Upper lobe of left lung (tissue), 6 donors: Measurements from ENCODE around the gene LZIC. TPM values are rescaled to one million over a fixed set of nuclear protein-coding genes. Genes with fewer than 3 reads are reported as not detected.

Experiments used
- ATAC-seq, 2 donors: fragments of 200-7000 bp; cut with Tn5 transposase; one replicate each; pipeline ENCODE4 v1.9.1; 2022; ENCODE audit warnings: mild to moderate bottlenecking in 2 of 2, moderate library complexity in 2 of 2; ENCODE audit not compliant: low FRiP score in 2 of 2
- DNase-seq, 2 donors: peaks; one replicate each; pipeline ENCODE4 v3.0.0-alpha.2; 2019 to 2020
- H3K27ac ChIP-seq, 4 donors: fragments of 200-600 bp; sonication (generic); one replicate each; pipeline ENCODE4 v1.5.1; 2016 to 2019
- H3K27me3 ChIP-seq, 4 donors: fragments of 200-600 bp; sonication (generic); one replicate each; pipeline ENCODE4 v1.5.1; 2017 to 2019
- H3K36me3 ChIP-seq, 4 donors: fragments of 200-600 bp; sonication (generic); one replicate each; pipeline ENCODE4 v1.5.1; 2016 to 2019
- H3K4me1 ChIP-seq, 4 donors: fragments of 200-600 bp; sonication (generic); one replicate each; pipeline ENCODE4 v1.5.1; 2018 to 2019
- H3K4me3 ChIP-seq, 4 donors: fragments of 200-600 bp; sonication (generic); one replicate each; pipeline ENCODE4 v1.5.1; 2017 to 2019; ENCODE audit warnings: mild to moderate bottlenecking in 2 of 4, moderate library complexity in 1 of 4
- H3K9me3 ChIP-seq, 4 donors: fragments of 200-600 bp; sonication (generic); one replicate each; pipeline ENCODE4 v1.5.1; 2018 to 2019
- EP300 ChIP-seq, 4 donors: sonication (generic); formaldehyde crosslinking; IDR thresholded peaks; one replicate each; pipeline ENCODE4 v1.5.1; 2017; ENCODE audit warnings: antibody characterized with exemption in 4 of 4, control low read depth in 2 of 4
- POLR2A ChIP-seq, 4 donors: fragments of 450-650 bp; IDR thresholded peaks; one replicate each; pipeline ENCODE4 v1.5.1; 2016 to 2017; ENCODE audit warnings: antibody characterized with exemption in 4 of 4, mild to moderate bottlenecking in 2 of 4
- POLR2AphosphoS5 ChIP-seq, 2 donors: sonication (generic); formaldehyde crosslinking; IDR thresholded peaks; one replicate each; pipeline ENCODE4 v1.5.1; 2017; ENCODE audit warnings: antibody characterized with exemption in 2 of 2
- WGBS, 2 donors: methylation state at CpG; one replicate each; pipeline ENCODE4 v1.1.5; 2017 to 2018; 5-methylcytosine and 5-hydroxymethylcytosine counted together
- total RNA-seq, 6 donors: library from RNA; depleted of rRNA in 4 of 6; stranded (reverse); fragments of >200 nt in 4 of 6; gene quantifications; one replicate each; pipeline versions ENCODE4 v1.1.0 to v1.2.1, GENCODE V29; 2016 to 2021
- TF ChIP-seq, protein P1 (sequence below), 6 experiments: fragments of 450-650 bp in 4 of 6; fragments of 200-600 bp in 2 of 6; sonication (generic) in 2 of 6; IDR thresholded peaks; one replicate each; pipeline ENCODE4 v1.5.1; 2016 to 2019; ENCODE audit warnings: antibody characterized with exemption in 6 of 6
- donor health status: DM: no; HTN: no; CAD: no; lungs with moderate emphysema.
- donor health status: DM: no; HTN: yes; CAD: no; lungs with severe emphysema.

The LZIC gene
- total RNA-seq, 6 donors from 2014 or later: 9.4 to 28.7 (median 19.4) TPM

DNA sequence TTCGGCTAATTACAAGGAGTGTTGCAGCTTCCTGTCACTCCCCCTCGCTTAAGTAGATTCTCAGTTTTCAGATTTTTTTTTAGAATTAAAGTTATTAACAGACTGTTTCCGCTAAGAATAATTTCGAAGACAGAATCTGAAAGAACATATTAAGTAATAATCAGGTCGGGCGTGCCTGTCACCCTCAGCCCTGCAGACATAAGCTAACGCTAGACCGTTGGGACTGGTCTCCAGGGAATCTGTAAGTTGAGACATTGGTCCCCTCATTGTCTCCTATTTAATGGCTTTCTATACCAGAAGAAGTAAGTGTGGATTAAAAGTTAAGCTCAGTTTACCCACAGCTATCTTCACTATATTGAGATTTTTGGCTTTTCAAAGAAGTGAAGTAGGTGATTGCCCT, 14.5 kb upstream of the LZIC start:
- TF ChIP-seq POLR2A (IDR thresholded peaks at IDR 0.05) (no peak), POLR2AphosphoS5 (IDR thresholded peaks at IDR 0.05) (no peak), EP300 (IDR thresholded peaks at IDR 0.05) (no peak)
- TF ChIP-seq, protein P1, sequence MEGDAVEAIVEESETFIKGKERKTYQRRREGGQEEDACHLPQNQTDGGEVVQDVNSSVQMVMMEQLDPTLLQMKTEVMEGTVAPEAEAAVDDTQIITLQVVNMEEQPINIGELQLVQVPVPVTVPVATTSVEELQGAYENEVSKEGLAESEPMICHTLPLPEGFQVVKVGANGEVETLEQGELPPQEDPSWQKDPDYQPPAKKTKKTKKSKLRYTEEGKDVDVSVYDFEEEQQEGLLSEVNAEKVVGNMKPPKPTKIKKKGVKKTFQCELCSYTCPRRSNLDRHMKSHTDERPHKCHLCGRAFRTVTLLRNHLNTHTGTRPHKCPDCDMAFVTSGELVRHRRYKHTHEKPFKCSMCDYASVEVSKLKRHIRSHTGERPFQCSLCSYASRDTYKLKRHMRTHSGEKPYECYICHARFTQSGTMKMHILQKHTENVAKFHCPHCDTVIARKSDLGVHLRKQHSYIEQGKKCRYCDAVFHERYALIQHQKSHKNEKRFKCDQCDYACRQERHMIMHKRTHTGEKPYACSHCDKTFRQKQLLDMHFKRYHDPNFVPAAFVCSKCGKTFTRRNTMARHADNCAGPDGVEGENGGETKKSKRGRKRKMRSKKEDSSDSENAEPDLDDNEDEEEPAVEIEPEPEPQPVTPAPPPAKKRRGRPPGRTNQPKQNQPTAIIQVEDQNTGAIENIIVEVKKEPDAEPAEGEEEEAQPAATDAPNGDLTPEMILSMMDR (IDR thresholded peaks at IDR 0.05): no peak
- ATAC-seq (no peak), DNase-seq (no peak)
- H3K27ac ChIP-seq: no peak overlapping the region
- no peaks in the 10 kb centered on the region for H3K9me3 ChIP-seq
- H3K4me1 ChIP-seq: no peaks in the 10 kb centered on the region
- H3K4me3 ChIP-seq: no peak overlapping the region
- H3K27me3 ChIP-seq: no peaks in the 10 kb centered on the region
- no peaks in the 10 kb centered on the region for H3K36me3 ChIP-seq
- 90 to 91% methylated on average over 8 of the region's 8 CpGs for WGBS, 2 donors

DNA sequence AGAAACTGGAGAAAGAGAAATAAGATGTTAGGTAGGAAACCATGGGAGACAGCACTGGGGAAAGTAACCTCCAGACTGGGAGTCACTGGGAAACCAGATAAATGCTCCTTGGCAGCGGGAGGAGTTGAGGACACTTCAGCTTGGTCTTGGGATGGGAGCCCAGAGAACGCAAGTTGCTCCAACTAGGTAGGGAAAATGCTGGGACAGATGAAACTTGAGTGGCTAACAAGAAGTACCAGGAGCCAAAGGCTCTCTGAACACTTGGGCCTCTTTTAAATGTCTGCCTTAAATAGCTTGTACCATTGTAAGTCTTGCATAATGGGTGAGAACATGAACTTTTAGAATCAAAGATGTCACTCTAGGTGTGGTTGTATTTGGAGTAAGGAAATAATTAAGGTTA, 3.1 kb upstream of the LZIC start:
- DNase-seq: no peak
- WGBS, 2 donors: 79 to 84% methylated on average over 2 of the region's 2 CpGs
- no peak overlapping the region for H3K4me3 ChIP-seq
- H3K27me3 ChIP-seq: no peaks in the 10 kb centered on the region
- no peaks in the 10 kb centered on the region for H3K9me3 ChIP-seq
- no peak for ATAC-seq
- H3K36me3 ChIP-seq: peaks cover 0 to 3% (median 0%) of the 10 kb centered on the region in 4 donors
- peaks cover 14 to 34% (median 19%) of the 10 kb centered on the region in 4 donors for H3K4me1 ChIP-seq
- no peak overlapping the region for H3K27ac ChIP-seq
- TF ChIP-seq, protein P1 (IDR thresholded peaks at IDR 0.05): no peak
- TF ChIP-seq EP300 (IDR thresholded peaks at IDR 0.05): no peak
- no peak for TF ChIP-seq POLR2A (IDR thresholded peaks at IDR 0.05)
- TF ChIP-seq POLR2AphosphoS5 (IDR thresholded peaks at IDR 0.05): no peak

DNA sequence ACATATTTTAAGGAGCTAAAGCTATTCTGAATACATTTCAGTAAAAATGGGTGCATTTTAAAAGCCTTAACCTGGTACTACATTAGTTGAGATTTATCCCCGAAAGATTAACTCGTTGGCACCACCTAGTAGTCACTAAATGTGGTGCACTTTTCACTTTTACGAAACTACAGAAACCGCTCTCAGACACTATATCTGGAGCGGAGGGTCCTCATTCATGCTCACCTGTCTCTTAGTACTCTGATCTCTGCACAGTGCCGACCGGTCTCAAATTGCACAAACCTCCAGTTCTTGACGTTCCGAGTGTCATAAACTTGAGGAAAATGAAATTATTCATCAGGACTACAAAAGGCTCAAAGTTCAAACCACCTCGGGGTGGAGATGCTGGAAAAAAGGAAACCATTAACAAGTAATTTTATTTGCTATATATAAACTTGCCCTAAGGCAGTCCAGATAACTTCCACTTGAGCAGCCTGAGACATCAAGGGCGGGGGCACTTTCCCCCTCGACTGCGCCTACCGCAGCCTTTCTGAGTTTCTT, 722 bp downstream of the LZIC start:
- H3K36me3 ChIP-seq: peaks cover 0 to 3% (median 0%) of the 10 kb centered on the region in 4 donors
- peaks cover 14 to 23% (median 18%) of the 10 kb centered on the region in 4 donors for H3K4me1 ChIP-seq
- 1 to 2% methylated on average over 14 of the region's 14 CpGs for WGBS, 2 donors
- ATAC-seq (peak; percentile 70 to 81), DNase-seq (no peak)
- no peaks in the 10 kb centered on the region for H3K9me3 ChIP-seq
- H3K4me3 ChIP-seq: peak overlapping the region; percentile 65 to 91 (median 75)
- peak overlapping the region; percentile 81 to 93 (median 88) for H3K27ac ChIP-seq
- H3K27me3 ChIP-seq: no peaks in the 10 kb centered on the region
- no peak for TF ChIP-seq POLR2A (IDR thresholded peaks at IDR 0.05)
- TF ChIP-seq, protein P1 (IDR thresholded peaks at IDR 0.05): peak in 4 of 6 experiments; percentile 20 to 63 (median 48)

DNA sequence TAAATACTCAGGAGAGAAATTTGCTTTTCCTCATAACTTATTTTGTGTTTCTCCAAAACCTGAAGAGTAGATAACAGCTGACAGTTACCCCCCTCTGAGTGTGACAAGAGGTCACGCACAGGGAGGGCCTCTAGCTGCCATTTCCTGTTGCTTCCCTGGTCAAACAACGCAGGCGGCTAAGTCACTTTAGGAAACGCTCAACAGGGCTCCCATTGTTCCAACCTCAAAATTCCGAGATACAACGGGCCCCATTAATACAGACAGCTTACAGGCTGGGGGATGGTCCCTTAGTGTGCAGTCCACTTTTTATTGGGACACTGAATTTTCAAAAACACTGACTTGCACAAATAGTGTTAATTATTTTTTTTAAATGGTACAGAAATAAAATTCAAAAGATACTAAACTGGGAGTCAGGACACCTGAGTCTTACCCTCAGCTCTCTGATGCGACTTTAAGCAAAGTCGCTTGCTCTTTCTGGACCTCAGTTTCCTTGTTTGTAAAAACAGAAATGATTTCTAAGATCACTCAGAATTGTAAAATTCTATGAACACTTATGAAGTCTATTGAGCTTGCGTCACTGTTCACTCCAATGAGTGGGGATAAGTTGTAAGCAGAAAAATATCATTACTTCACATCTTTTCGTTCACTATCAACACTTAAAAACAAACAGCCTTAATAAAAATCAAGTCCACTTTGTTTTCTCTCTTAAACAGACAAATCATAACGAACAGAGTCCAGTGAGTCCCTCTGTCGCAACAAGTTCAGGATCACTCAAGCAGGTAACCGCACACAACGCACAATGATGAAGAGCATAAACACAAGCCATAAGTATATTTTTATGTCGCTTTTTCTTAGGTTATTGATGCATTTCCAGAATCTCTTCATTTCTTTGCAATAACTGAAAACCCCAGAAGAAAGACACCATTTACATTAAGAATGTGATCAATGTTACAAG, 13.5 kb downstream of the LZIC start:
- no peak overlapping the region for H3K27ac ChIP-seq
- peaks cover 0 to 67% (median 14%) of the 10 kb centered on the region in 4 donors for H3K36me3 ChIP-seq
- no peaks in the 10 kb centered on the region for H3K9me3 ChIP-seq
- no peaks in the 10 kb centered on the region for H3K27me3 ChIP-seq
- 77 to 78% methylated on average over 15 of the region's 15 CpGs for WGBS, 2 donors
- TF ChIP-seq, protein P1 (IDR thresholded peaks at IDR 0.05): no peak
- H3K4me1 ChIP-seq: no peaks in the 10 kb centered on the region
- ATAC-seq (no peak), DNase-seq (no peak)
- H3K4me3 ChIP-seq: no peak overlapping the region
